GM23338 (cell line): ENCODE results near the gene CHMP4A.

Source experiments
- POLR2AphosphoS5 ChIP-seq: IDR thresholded peaks from 2 replicates; pipeline ENCODE4 v1.6.1; 2016; ENCODE audit warnings: antibody characterized with exemption, low read depth
- REST ChIP-seq: IDR thresholded peaks from one replicate; pipeline ENCODE4 v1.6.1; 2018; ENCODE audit warnings: antibody characterized with exemption; ENCODE audit not compliant: unreplicated experiment
- ZNF114 ChIP-seq: fragments of 250-450 bp; sonication (Bioruptor Pico); IDR thresholded peaks from 2 replicates; pipeline ENCODE4 v1.5.0; 2020; ENCODE audit warnings: mild to moderate bottlenecking, moderate library complexity
- TF ChIP-seq, protein P1 (sequence below), 2 experiments: fragments of 200-600 bp in 1 of 2; sonication (generic) in 1 of 2; conservative IDR thresholded peaks; 2 replicates each; pipeline versions ENCODE4 v1.5.1 to v1.6.1; 2016 to 2017; ENCODE audit warnings: antibody characterized with exemption in 2 of 2, low read depth in 2 of 2, mild to moderate bottlenecking in 2 of 2, moderate library complexity in 1 of 2

DNA sequence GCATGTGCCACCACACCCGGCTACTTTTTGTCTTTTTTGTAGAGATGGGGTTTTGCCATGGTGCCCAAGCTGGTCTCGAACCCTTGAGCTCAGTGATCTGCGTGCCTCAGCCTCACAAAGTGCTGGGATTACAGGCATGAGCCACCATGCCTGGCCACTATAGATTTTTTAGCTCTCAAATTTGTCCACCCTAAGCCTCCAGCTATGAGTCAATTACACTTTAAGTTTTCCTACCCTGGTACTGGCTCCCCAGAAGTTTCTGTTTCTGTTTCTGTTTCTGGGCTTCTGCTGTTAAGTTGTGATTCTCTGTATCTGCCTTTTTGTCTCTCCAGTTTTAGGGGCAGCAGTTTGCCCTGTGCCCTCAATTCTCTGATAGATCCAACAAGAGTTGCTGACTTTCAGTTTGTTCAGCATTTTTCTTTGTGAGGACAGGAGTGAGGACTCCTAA, 33.5 kb upstream of the CHMP4A start:
- TF ChIP-seq REST: no peak
- TF ChIP-seq, protein P1, sequence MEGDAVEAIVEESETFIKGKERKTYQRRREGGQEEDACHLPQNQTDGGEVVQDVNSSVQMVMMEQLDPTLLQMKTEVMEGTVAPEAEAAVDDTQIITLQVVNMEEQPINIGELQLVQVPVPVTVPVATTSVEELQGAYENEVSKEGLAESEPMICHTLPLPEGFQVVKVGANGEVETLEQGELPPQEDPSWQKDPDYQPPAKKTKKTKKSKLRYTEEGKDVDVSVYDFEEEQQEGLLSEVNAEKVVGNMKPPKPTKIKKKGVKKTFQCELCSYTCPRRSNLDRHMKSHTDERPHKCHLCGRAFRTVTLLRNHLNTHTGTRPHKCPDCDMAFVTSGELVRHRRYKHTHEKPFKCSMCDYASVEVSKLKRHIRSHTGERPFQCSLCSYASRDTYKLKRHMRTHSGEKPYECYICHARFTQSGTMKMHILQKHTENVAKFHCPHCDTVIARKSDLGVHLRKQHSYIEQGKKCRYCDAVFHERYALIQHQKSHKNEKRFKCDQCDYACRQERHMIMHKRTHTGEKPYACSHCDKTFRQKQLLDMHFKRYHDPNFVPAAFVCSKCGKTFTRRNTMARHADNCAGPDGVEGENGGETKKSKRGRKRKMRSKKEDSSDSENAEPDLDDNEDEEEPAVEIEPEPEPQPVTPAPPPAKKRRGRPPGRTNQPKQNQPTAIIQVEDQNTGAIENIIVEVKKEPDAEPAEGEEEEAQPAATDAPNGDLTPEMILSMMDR (conservative IDR thresholded peaks at IDR 0.05; ENCODE audit: low read depth in 2 of 2): no peak
- no peak for TF ChIP-seq POLR2AphosphoS5
- no peak for TF ChIP-seq ZNF114 (CRISPR knock-in tag)
